ENCODE measurements around the gene CEACAM1.
"Not testable (repeated sequence)": the region's sequence is repeated elsewhere in the genome, so short reads cannot be mapped to it uniquely, and the experiment has no call there.

The CEACAM1 gene

DNA sequence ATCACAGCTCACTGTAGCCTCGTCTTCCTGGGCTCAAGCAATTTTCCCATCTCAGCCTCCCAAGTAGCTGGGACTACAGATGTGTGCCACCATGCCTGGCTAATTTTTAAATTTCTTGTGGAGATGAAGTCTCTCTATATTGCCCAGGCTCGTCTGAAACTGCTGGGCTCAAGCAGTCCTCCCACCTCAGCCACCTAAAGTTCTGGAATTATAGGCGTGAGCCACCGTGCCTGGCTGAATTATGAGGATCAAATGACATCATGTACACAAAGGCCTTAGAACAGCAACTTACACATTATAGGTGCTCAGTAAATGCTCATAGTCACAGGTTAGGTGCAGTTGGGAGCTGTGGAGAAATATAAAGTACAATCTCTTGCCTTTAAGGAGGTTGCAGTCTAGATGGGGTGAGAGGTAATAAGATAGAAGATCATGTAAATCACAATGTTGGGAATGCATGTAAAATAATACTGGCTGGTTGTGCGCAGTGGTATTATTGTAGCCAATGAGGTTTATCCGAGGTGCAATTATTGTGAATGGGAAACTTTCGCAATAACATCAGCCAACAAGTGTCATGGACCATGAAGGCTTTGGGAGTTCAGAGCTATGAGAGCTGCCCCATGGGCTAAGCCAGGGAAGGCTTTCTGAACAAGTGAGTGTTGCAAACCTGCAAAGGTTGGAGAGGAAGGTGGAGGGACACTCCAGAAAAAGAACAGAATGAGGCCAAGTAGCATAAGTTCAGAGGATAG lies 55.7 kb downstream of the CEACAM1 start:
- DNase-seq, result no peak

- DNase-seq, result no peak
Observed at GRCh38 chr19:42471554-42472249, 56.6 kb downstream of the CEACAM1 start.

GRCh38 chr19:42469311-42470235 lies 58.7 kb downstream of the CEACAM1 start:
- no peak for DNase-seq

DNA sequence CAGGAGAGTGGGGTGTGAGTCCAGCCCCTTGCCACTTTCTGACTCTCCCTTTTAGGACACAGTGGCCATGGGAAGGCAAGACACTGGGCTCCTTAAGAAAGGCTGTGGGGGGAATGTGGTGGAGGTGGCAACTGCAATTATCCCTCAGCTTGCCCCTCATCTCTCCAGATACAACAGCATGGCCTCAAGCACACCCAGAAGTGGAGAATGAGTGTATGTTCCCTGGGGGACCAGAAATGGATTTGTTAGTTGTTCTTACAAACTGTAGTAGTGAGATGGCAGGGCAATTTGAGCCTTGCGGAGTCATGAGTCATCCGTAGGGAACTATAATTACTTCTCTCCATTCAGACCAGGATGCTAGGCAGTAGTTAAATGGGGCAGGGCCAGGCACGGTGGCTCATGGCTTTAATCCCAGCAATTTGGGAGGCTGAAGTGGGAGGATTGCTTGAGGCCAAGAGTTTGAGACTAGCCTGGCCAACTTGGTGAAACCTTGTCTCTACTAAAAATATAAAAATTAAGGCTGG lies 59.9 kb downstream of the CEACAM1 start:
- DNase-seq, result no peak

GRCh38 chr19:42467183-42467760 lies 61.0 kb downstream of the CEACAM1 start:
- DNase-seq, result no peak

GRCh38 chr19:42466521-42467182 lies 61.6 kb downstream of the CEACAM1 start:
- DNase-seq, result no peak

DNA sequence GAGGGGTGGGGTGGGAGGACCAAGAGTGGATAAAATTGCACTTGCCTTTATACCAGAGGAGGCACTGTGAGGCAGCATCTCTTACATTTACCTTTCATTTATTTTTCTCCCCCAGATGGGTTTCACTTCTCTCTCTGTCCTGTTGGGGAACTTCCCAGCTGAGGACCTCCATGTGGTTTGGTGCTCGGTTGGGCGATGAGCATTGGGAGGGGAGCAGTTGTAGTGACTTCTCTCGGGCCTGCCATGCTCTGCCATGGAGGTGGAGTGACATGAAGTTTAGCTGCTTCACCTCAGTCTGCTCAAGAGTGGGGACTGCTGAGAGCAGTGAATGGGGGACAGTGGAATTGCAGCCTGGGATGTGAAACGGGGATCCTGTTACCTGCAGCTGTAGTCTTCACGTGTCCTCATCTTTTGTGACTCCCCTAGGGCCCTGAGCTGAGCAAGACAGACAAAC lies 62.4 kb downstream of the CEACAM1 start:
- DNase-seq, result no peak

- DNase-seq, result no peak
Observed at GRCh38 chr19:42461700-42462324, 66.5 kb downstream of the CEACAM1 start.

GRCh38 chr19:42461231-42461630 lies 67.0 kb downstream of the CEACAM1 start:
- not testable (repeated sequence) for DNase-seq

DNA sequence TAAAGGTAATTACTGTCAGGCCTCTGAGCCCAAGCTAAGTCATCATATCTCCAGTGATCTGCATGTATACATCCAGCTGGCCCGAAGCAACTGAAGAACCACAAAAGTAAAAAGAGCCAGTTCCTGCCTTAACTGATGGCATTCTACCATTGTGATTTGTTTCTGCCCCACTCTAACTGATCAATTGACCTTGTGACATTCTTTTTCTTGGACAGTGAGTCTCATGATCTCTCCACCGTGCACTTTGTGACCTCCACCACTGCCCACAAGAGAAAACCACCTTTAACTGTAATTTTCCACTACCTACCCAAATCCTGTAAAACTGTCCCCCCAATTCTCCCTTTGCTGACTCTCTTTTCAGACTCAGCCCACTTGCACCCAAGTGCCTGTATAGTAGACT lies 68.4 kb downstream of the CEACAM1 start:
- no peak for DNase-seq
